Measurements from ENCODE around the gene SOCS3. TPM values are rescaled to one million over a fixed set of nuclear protein-coding genes. Genes with fewer than 3 reads are reported as not detected.

SOCS3 gene
- total and polyA plus RNA-seq, 2 experiments from 2014 or later = 13.2 to 32.9 TPM

DNA sequence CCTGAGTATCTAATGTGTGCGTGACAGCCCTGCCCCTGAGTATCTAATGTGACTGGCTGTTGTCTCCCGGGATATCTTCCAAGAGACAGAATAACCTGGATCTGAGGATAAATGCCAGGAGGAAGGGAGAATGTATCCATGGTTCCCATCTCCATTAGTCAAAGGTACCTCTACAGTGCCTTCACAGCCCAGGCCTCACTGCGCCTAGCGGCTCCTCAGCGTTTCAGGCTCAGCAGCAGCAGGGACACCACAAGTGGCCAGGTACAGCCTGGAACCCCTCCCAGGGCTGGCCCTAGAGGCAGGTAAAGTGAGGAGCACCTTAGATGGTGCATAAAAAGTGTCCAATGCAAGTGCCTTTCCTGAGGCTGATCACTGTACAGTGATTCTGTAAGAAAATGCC, 32.0 kb downstream of the SOCS3 start:
- Histone ChIP-seq H3K4me1 (ENCODE audit: insufficient read depth) (peaks cover 11% of the 10 kb centered on the region), H4K20me1 (replicated peaks; ENCODE audit: insufficient read depth) (no peaks in the 10 kb centered on the region), H2AFZ (no peak overlapping the region), H3K4me3 (no peak overlapping the region), H3K27ac (ENCODE audit: low read depth) (no peak overlapping the region), H3K9me2 (ENCODE audit: insufficient read depth) (no peaks in the 10 kb centered on the region), H3K79me2 (replicated peaks; ENCODE audit: insufficient read depth) (no peaks in the 10 kb centered on the region), H3F3A (replicated peaks; ENCODE audit: low read depth) (peaks cover 16% of the 10 kb centered on the region), H3K36me3 (ENCODE audit: insufficient read depth) (no peaks in the 10 kb centered on the region), H3K4me2 (no peak overlapping the region), H3K27me3 (ENCODE audit: insufficient read depth) (no peaks in the 10 kb centered on the region)
- H3K27me3 Mint-ChIP-seq (ENCODE audit: insufficient read depth, low read depth, poor library complexity) = peaks cover 22% of the 10 kb centered on the region
- ATAC-seq (no peak), DNase-seq (ENCODE audit: low spot score) (no peak)
- H3K36me3 Mint-ChIP-seq (ENCODE audit: low read depth) = no peaks in the 10 kb centered on the region; the same call in 2 of the 3 replicates
- no peak overlapping the region for H3K4me3 Mint-ChIP-seq
- no peak overlapping the region for H3K27ac Mint-ChIP-seq
- peaks cover 2% of the 10 kb centered on the region; the same call in 1 of the 3 replicates for H3K9me3 Mint-ChIP-seq
- TF ChIP-seq JUNB (IDR thresholded peaks at IDR 0.05; ENCODE audit: unreplicated experiment) (no peak), EZH2phosphoT487 (IDR thresholded peaks at IDR 0.05; ENCODE audit: unreplicated experiment) (no peak), CTCF (conservative IDR thresholded peaks at IDR 0.05; ENCODE audit: low read depth in 2 of 2) (no peak), ZNF462 (CRISPR knock-in tag; IDR thresholded peaks at IDR 0.05) (no peak), EZH2 (IDR thresholded peaks at IDR 0.05; ENCODE audit: low read depth, unreplicated experiment) (no peak), ETS1 (IDR thresholded peaks at IDR 0.05) (no peak), ZNF114 (CRISPR knock-in tag; IDR thresholded peaks at IDR 0.05) (no peak), CREB1 (CRISPR knock-in tag; IDR thresholded peaks at IDR 0.05; ENCODE audit: low read depth) (no peak), POLR2AphosphoS5 (IDR thresholded peaks at IDR 0.05; ENCODE audit: low read depth) (no peak), REST (IDR thresholded peaks at IDR 0.05; ENCODE audit: unreplicated experiment) (no peak), STAT1 (IDR thresholded peaks at IDR 0.05; ENCODE audit: unreplicated experiment) (no peak), NANOG (IDR thresholded peaks at IDR 0.05; ENCODE audit: borderline replicate concordance) (no peak)
- peaks cover 32% of the 10 kb centered on the region for H3K4me1 Mint-ChIP-seq
